ENCODE results near the gene SLC38A4.
"Not testable (repeated sequence)": the region's sequence is repeated elsewhere in the genome, so short reads cannot be mapped to it uniquely, and the experiment has no call there.

The SLC38A4 gene

DNA sequence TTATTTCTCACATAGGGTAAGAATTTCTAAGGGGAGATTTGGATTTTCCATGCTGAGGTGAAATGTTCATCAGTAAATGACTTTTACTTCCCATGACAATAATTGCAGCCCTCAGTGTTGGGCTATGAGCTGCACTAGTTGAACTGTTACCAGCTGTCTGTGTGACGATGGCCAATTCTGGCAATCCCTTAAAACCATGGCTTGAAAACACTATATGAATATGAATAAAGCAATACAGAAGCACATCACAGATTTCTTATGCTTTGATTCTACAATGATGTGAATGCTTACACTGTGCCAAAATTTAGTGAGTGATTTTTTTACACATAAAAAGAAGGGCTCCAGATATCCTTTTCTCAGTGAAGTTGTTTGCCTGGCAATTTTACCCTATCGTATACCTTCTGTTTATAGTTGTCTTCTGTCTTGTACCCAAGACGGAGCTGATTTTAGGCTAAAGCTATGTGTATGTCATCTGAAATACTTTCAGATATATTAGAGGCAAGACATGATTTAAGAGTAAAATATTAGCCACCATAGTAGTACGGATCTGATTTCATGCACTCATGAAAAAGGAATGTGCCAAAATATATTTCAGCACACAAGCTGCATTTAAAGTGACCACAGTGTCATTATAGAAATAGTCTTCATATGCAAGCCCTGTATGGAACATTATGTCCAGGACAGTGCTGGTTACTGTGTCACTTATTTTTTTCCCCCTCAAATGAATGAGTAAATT lies 52.0 kb downstream of the SLC38A4 start:
- DNase-seq, result no peak

GRCh38 chr12:46771268-46771827 lies 54.4 kb downstream of the SLC38A4 start:
- DNase-seq, result no peak

DNA sequence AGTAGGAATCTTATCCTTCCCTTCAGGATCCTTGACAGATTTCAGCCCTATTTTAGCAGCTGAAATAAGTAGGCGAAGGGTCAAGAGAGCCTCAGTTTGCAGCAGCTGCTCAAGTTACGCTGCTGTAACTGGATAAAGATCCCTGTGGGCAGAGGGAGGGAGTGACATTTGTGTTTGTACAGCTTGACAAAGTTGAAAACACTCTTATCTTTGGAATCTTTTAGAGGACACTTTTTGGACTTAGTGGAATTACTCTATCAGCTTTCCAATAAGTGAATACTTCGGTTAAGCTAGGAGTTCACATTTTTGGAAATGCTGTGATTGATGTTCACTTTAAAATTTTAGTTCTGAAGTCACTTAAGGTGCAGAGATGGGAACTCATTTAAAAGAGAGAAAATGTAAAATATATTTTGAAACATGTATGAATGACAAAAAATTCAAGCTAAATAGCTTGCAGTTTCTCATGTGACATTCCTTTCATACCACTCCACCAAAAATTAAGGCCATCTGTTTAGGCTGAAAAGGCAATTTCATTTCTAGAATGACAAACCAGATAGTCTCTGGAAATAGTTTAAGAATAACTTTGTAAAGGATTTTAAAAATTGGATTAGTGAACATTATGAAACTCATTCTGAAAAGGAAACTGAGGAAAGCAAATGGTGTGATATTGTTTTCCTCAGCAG lies 55.2 kb downstream of the SLC38A4 start:
- no peak for DNase-seq

- no peak for DNase-seq
Measured at GRCh38 chr12:46764005-46764404, 61.8 kb downstream of the SLC38A4 start.

DNA sequence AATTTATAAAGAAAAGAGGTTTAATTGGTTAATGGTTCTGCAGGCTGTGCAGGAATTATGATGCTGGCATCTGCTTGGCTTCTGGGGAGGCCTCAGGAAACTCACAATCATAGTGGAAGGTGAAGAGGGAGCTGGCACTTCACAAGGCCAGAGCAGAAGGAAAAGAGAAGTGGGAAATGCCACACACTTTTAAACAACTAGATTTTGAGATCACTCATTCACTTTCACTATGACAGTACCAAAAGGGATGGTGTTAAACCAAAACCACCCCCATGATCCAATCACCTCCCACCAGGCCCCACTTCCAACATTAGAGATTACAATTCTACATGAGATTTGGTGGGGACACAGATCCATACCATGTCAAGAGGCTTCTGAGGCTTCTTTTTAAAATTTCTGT lies 62.6 kb downstream of the SLC38A4 start:
- no peak for DNase-seq

GRCh38 chr12:46754550-46754949 lies 71.2 kb downstream of the SLC38A4 start:
- no peak for DNase-seq

DNA sequence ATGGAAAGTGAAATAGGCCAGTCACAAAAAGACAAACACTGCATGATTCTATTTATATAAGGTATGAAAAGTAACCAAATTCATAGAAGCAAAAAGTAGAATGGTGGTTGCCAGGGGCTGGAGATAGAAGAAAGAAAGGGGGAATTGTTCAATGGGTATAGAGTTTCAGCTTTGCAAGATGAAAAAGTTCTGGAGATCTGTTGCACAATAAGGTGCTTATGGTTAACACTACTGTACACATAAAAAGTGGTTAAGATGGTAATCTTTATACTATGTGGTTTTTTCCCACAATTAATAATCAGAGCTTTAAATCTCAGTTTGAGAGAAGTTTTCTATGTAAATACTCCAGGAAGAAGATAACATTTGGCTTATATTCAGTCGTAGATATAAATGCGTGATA lies 73.4 kb downstream of the SLC38A4 start:
- DNase-seq, result no peak

- no peak for DNase-seq
Measured at GRCh38 chr12:46751173-46751572, 74.6 kb downstream of the SLC38A4 start.

DNA sequence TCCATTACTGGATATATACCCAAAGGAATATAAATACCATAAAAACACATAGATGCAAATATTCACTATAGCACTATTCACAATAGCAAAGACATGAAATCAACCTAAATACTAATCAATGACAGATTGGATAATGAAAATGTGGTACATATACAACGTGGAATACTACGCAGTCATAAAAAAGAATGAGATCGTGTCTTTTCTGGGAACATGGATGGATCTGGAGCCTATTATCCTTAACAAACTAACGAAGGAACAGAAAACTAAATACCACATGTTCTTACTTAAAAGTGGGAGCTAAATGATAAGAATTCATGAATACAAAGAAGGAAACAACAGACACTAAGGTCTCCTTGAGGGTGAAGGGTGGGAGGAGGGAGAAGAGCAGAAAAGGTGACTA lies 76.5 kb downstream of the SLC38A4 start:
- DNase-seq, result no peak

- DNase-seq, result no peak
Measured at GRCh38 chr12:46744283-46744682, 81.5 kb downstream of the SLC38A4 start.

- DNase-seq, result no peak
Measured at GRCh38 chr12:46743456-46743855, 82.3 kb downstream of the SLC38A4 start.

DNA sequence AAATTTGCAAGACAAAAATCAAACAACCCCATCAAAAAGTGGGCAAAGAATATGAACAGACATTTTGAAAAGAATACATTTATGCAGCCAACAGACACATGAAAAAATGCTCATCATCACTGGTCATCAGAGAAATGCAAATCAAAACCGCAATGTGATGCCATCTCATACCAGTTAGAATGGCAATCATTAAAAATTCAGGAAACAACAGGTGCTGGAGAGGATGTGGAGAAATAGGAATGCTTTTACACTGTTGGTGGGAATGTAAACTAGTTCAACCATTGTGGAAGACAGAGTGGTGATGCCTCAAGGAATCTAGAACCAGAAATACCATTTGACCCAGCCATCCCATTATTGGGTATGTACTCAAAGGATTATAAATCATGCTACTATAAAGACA lies 83.5 kb downstream of the SLC38A4 start:
- DNase-seq, result not testable (repeated sequence)

DNA sequence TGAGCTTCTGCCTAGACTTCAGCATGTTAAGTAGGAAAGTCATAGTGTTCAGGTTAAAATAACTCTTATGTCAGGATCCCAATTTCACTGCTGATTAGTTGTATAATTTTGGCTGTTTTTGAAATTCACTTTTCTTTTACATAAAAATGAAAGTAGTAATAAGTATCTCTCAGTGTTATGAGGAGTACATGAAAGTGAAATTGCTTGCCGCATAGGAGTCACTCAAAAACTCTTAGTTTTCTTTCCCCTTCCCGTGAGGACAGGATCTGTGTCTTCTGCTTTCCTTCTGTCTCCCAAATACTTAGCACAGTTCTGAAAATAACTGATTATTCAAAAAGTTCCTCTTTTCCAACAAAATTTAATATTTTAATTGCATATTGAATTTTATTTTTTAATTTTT lies 100.5 kb downstream of the SLC38A4 start:
- no peak for DNase-seq

GRCh38 chr12:46723629-46724419 lies 102.0 kb downstream of the SLC38A4 start:
- DNase-seq, result no peak

GRCh38 chr12:46722394-46723185 lies 103.2 kb downstream of the SLC38A4 start:
- DNase-seq, result no peak

GRCh38 chr12:46718495-46718894 lies 107.3 kb downstream of the SLC38A4 start:
- no peak for DNase-seq

DNA sequence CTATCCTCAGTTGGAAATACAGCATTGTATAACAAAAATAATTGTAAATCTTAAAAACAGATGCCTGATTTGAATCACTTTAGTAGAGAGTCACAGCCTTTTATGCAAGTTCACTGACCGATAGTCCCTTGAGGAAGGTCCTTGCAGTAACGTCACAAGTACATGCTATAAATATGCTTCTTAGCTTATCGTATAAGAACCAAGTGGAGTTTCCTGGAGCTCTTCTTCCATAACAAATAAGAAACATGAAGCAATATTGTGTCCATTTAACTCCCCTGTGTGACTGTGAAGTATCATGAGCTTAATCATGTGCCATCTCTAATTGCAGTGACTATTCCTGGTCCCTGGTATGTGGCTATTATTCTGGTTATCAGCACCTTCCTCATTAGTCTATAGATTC lies 107.9 kb downstream of the SLC38A4 start:
- DNase-seq, result no peak

DNA sequence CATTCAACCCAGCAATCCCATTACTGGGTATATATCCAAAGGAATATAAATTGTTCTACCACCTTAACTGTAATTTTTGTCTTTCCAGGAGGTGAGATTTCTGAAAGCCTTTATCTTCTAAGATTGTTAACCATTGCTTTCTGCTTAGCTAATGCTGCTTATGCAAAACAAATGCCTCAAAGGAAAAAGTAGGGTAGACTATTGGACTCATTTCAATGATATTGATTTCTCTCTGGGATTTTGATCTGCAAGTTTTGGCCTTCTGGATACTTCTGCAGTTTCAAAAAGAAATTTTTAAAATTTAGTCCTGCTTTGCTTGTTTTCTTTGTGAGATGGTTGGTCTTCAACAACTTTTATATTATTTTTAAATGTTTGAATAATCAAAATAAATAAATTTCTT lies 108.6 kb downstream of the SLC38A4 start:
- no peak for DNase-seq
